ENCODE data around the gene DRC1.

- no peak for TF ChIP-seq MXI1 (IDR thresholded peaks at IDR 0.05; ENCODE audit: borderline replicate concordance, low read depth, low read length)
- no peak for TF ChIP-seq MAZ (IDR thresholded peaks at IDR 0.05; ENCODE audit: borderline replicate concordance, low read depth, low read length)
- TF ChIP-seq CTCF (conservative IDR thresholded peaks at IDR 0.05; ENCODE audit: low read depth, low read length) = no peak
- no peak for TF ChIP-seq CEBPB (IDR thresholded peaks at IDR 0.05; ENCODE audit: low read depth, low read length)
- no peak for TF ChIP-seq POLR2A (IDR thresholded peaks at IDR 0.05; ENCODE audit: low read depth, low read length)
- no peak for TF ChIP-seq USF2 (IDR thresholded peaks at IDR 0.05; ENCODE audit: low read depth, low read length)
- TF ChIP-seq ELK1 (IDR thresholded peaks at IDR 0.05; ENCODE audit: borderline replicate concordance, low read depth, low read length) = no peak
- TF ChIP-seq RCOR1 (IDR thresholded peaks at IDR 0.05; ENCODE audit: insufficient replicate concordance, low read length) = no peak
- no peak for TF ChIP-seq SMC3 (IDR thresholded peaks at IDR 0.05; ENCODE audit: low read depth, low read length)
These were observed 80.7 kb downstream of the DRC1 start for GRCh38 chr2:26482211-26483026.
